HCT116 (cell line): ENCODE results near the gene EPB41L4A. TPM values are rescaled to one million over a fixed set of nuclear protein-coding genes. Genes with fewer than 3 reads are reported as not detected.

ENCODE experiments used
- ATAC-seq: fragments of 200-7000 bp; cut with Tn5 transposase; 2 replicates; pipeline ENCODE4 v1.9.1; 2020; ENCODE audit warnings: mild to moderate bottlenecking, moderate library complexity
- Bru-seq: library from RNA; stranded (reverse); fragments of 400-500 nt; gene quantifications from one replicate; lab custom pipeline; 2021; lab: Mats Ljungman, UMichigan
- BruChase-seq, 2 experiments: library from RNA; stranded (reverse); fragments of 400-500 nt; gene quantifications; one replicate each; lab custom pipeline; 2021; lab: Mats Ljungman, UMichigan
- BruUV-seq: library from RNA; stranded (reverse); fragments of 400-500 nt; replicated peaks from 2 replicates; lab custom pipeline; 2021; lab: Mats Ljungman, UMichigan
- CTCF ChIA-PET: fragments of 300-600 bp; sonication (Branson Sonifier 250); formaldehyde crosslinking; loops from one replicate; lab custom pipeline; 2021; ENCODE audit warnings: antibody characterized with exemption; lab: Charles Lee
- POLR2A ChIA-PET: fragments of 300-600, 350-600 bp; sonication (Branson Sonifier 250); formaldehyde crosslinking; loops from one replicate; lab custom pipeline; 2021; ENCODE audit warnings: antibody characterized with exemption; lab: Charles Lee
- RAD21 ChIA-PET, 2 experiments: fragments of 300-600 bp; sonication (Branson Sonifier 250); formaldehyde crosslinking; loops; one replicate each; lab custom pipeline; 2023; ENCODE audit warnings: low total read pairs in 2 of 2; ENCODE audit not compliant: uncharacterized antibody in 2 of 2, unreplicated experiment in 2 of 2, low non-redundant PET in 1 of 2; lab: Charles Lee
- DNase-seq: peaks from one replicate; pipeline ENCODE4 v3.0.0-alpha.2; 2010; ENCODE audit warnings: low read depth, low spot score
- H2AFZ ChIP-seq: fragments of 200-600 bp; shearing (Covaris generic), sonication (generic); 2 replicates; pipeline ENCODE4 v1.6.1; 2017; ENCODE audit warnings: low read depth, mixed run types, mixed read lengths, antibody characterized with exemption, low read length; ENCODE audit not compliant: poor library complexity, severe bottlenecking
- H3K27ac ChIP-seq: 2 replicates; pipeline ENCODE4 v1.5.1; 2012; ENCODE audit warnings: low read depth, low read length
- H3K27me3 ChIP-seq: fragments of 200-600 bp; sonication (generic); 2 replicates; pipeline ENCODE4 v1.6.1; 2016; ENCODE audit warnings: mixed run types, low read length, mixed read lengths; ENCODE audit not compliant: insufficient read depth
- H3K36me3 ChIP-seq, 2 experiments: fragments of 200-500 bp in 1 of 2; fragments of 200-600 bp in 1 of 2; sonication (Bioruptor generic) in 1 of 2; sonication (generic) in 1 of 2; 2 replicates each; pipeline versions ENCODE4 v1.5.1 to v1.6.1; 2014 to 2016; ENCODE audit warnings: low read length in 2 of 2, inconsistent platforms in 1 of 2, mixed read lengths in 1 of 2, mixed run types in 1 of 2; ENCODE audit not compliant: insufficient read depth in 2 of 2, control insufficient read depth in 1 of 2
- H3K4me1 ChIP-seq, 2 experiments: fragments of 200-600 bp in 1 of 2; sonication (generic) in 1 of 2; 2 replicates each; pipeline versions ENCODE4 v1.5.1 to v1.6.1; 2012 to 2017; ENCODE audit warnings: low read length in 2 of 2, inconsistent platforms in 1 of 2, mild to moderate bottlenecking in 1 of 2, mixed read lengths in 1 of 2, mixed run types in 1 of 2, moderate library complexity in 1 of 2; ENCODE audit not compliant: insufficient read depth in 2 of 2, control insufficient read depth in 1 of 2
- H3K4me2 ChIP-seq: fragments of 200-600 bp; sonication (generic); 2 replicates; pipeline ENCODE4 v1.6.1; 2017; ENCODE audit warnings: mixed run types, low read length, mixed read lengths
- H3K4me3 ChIP-seq, 2 experiments: fragments of 200-600 bp in 1 of 2; sonication (generic) in 1 of 2; replicated peaks in 1 of 2; 2 replicates each; pipeline ENCODE4 v1.5.1; 2011 to 2016; ENCODE audit warnings: low read length in 2 of 2, control low read depth in 1 of 2, low read depth in 1 of 2, mild to moderate bottlenecking in 1 of 2, mixed read lengths in 1 of 2, mixed run types in 1 of 2
- H3K79me2 ChIP-seq: fragments of 200-600 bp; sonication (generic); 2 replicates; pipeline ENCODE4 v1.6.1; 2017; ENCODE audit warnings: mild to moderate bottlenecking, mixed run types, low read length, moderate library complexity, mixed read lengths; ENCODE audit not compliant: insufficient read depth
- H3K9ac ChIP-seq: fragments of 200-600 bp; sonication (generic); 2 replicates; pipeline ENCODE4 v1.6.1; 2016; ENCODE audit warnings: low read length, mixed read lengths
- H3K9me2 ChIP-seq: fragments of 200-600 bp; sonication (generic), shearing (Covaris generic); 2 replicates; pipeline ENCODE4 v1.6.1; 2017; ENCODE audit warnings: mixed run types, mild to moderate bottlenecking, moderate library complexity; ENCODE audit not compliant: insufficient read depth
- H3K9me3 ChIP-seq, 2 experiments: fragments of 200-500 bp in 1 of 2; fragments of 200-600 bp in 1 of 2; sonication (Bioruptor generic) in 1 of 2; sonication (generic) in 1 of 2; 2 replicates each; pipeline ENCODE4 v1.6.1; 2014 to 2017; ENCODE audit warnings: low read length in 2 of 2, mixed read lengths in 2 of 2, inconsistent platforms in 1 of 2, low read depth in 1 of 2, mild to moderate bottlenecking in 1 of 2, mixed run types in 1 of 2, moderate library complexity in 1 of 2; ENCODE audit not compliant: control insufficient read depth in 1 of 2, insufficient read depth in 1 of 2
- H4K20me1 ChIP-seq: fragments of 200-600 bp; sonication (generic), shearing (Covaris generic); 2 replicates; pipeline ENCODE4 v1.6.1; 2017; ENCODE audit warnings: mixed run types, mild to moderate bottlenecking, moderate library complexity; ENCODE audit not compliant: insufficient read depth
- ATF3 ChIP-seq: IDR thresholded peaks from 2 replicates; pipeline ENCODE4 v1.6.1; 2012
- CBX3 ChIP-seq: IDR thresholded peaks from 2 replicates; pipeline ENCODE4 v1.6.1; 2012; ENCODE audit warnings: low read depth
- CEBPB ChIP-seq: IDR thresholded peaks from 2 replicates; pipeline ENCODE4 v1.6.1; 2012; ENCODE audit warnings: low read depth
- CTCF ChIP-seq, 3 experiments: fragments of 200-600 bp in 1 of 3; sonication (generic) in 1 of 3; IDR thresholded peaks in 2 of 3; conservative IDR thresholded peaks in 1 of 3; 2 replicates each; pipeline ENCODE4 v1.5.1; 2012 to 2017; ENCODE audit warnings: low read depth in 2 of 3, low read length in 2 of 3, antibody characterized with exemption in 1 of 3, borderline replicate concordance in 1 of 3, control low read depth in 1 of 3, mild to moderate bottlenecking in 1 of 3, mixed read lengths in 1 of 3, mixed run types in 1 of 3, moderate library complexity in 1 of 3; ENCODE audit not compliant: insufficient read depth in 1 of 3
- EGR1 ChIP-seq: IDR thresholded peaks from 2 replicates; pipeline ENCODE4 v1.6.1; 2012; ENCODE audit warnings: low read depth
- ELF1 ChIP-seq: IDR thresholded peaks from 2 replicates; pipeline ENCODE4 v1.6.1; 2012; ENCODE audit warnings: low read depth, borderline replicate concordance
- FOSL1 ChIP-seq: IDR thresholded peaks from 2 replicates; pipeline ENCODE4 v1.6.1; 2012; ENCODE audit warnings: low read depth
- JUND ChIP-seq: IDR thresholded peaks from 2 replicates; pipeline ENCODE4 v1.6.1; 2012
- POLR2A ChIP-seq: IDR thresholded peaks from 2 replicates; pipeline ENCODE4 v1.7.0; 2011; ENCODE audit warnings: borderline replicate concordance; ENCODE audit not compliant: insufficient read depth, insufficient read length; ENCODE audit errors: extremely low read depth
- RAD21 ChIP-seq: IDR thresholded peaks from 2 replicates; pipeline ENCODE4 v1.6.1; 2012; ENCODE audit warnings: low read depth, mild to moderate bottlenecking
- REST ChIP-seq: IDR thresholded peaks from 2 replicates; pipeline ENCODE4 v1.6.1; 2012; ENCODE audit warnings: low read depth
- SP1 ChIP-seq: IDR thresholded peaks from 2 replicates; pipeline ENCODE4 v1.6.1; 2012; ENCODE audit warnings: low read depth
- SRF ChIP-seq: IDR thresholded peaks from 2 replicates; pipeline ENCODE4 v1.6.1; 2012; ENCODE audit warnings: low read depth
- TCF7L2 ChIP-seq: IDR thresholded peaks from 2 replicates; pipeline ENCODE4 v1.7.0; 2011; ENCODE audit warnings: borderline replicate concordance, inconsistent platforms; ENCODE audit not compliant: insufficient read depth, insufficient read length; ENCODE audit errors: extremely low read depth
- ZBTB33 ChIP-seq: IDR thresholded peaks from 2 replicates; pipeline ENCODE4 v1.6.1; 2011; ENCODE audit warnings: mild to moderate bottlenecking, low read length, moderate library complexity; ENCODE audit not compliant: insufficient replicate concordance; ENCODE audit errors: extremely low read depth
- ZFX ChIP-seq: fragments of 450-650 bp; IDR thresholded peaks from 2 replicates; pipeline ENCODE4 v1.6.1; 2017
- ZNF274 ChIP-seq: fragments of 200-500 bp; sonication (Bioruptor generic); IDR thresholded peaks from 2 replicates; pipeline ENCODE4 v1.6.1; 2014; ENCODE audit warnings: mild to moderate bottlenecking, low read depth, low read length, inconsistent platforms
- intact Hi-C: fragments of 100-400 bp; cut with micrococcal nuclease; formaldehyde crosslinking; loops from 2 replicates; pipeline ENCODE4 v1.10.0; 2022
- long read RNA-seq: library from polyadenylated mRNA; unstranded; transcript quantifications from one replicate; pipeline ENCODE4 v2.0.0, GENCODE V29; 2021; ENCODE audit not compliant: unreplicated experiment
- polyA plus RNA-seq: library from polyadenylated mRNA; unstranded; fragments of >200 nt; gene quantifications from 2 replicates; pipeline ENCODE4 v1.2.1, GENCODE V29; 2012; ENCODE audit warnings: missing spikeins
- total RNA-seq: library from RNA; stranded (reverse); gene quantifications from one replicate; pipeline ENCODE4 v1.2.1, GENCODE V29; 2021; ENCODE audit not compliant: unreplicated experiment

EPB41L4A gene
- total RNA-seq, result 2.8 TPM
- 1.0 and 1.1 TPM in 2 replicates for polyA plus RNA-seq
- Bru-seq, nascent RNA, result percentile 44 among the genes with signal in this experiment
- percentile 34 among the genes with signal in this experiment for BruChase-seq, experiment 1, labeled RNA remaining after a 6-hour chase
- percentile 42 among the genes with signal in this experiment for BruChase-seq, experiment 2, labeled RNA remaining after a 2-hour chase
- long read RNA-seq, full-length matches to known transcripts, result 2 of 5 reads
- long read RNA-seq, partial matches to known transcripts, result 0 of 5 reads
- long read RNA-seq, other reads (novel, unspliced or antisense), result 3 of 5 reads

- Histone ChIP-seq H3K4me3 (peak within 1 kb of the TSS; percentile 63 to 67), H2AFZ (peak within 1 kb of the TSS; percentile 47), H3K4me2 (peak within 1 kb of the TSS; percentile 89), H3K27me3 (peaks cover 7% of the 10 kb centered on the region; the same call in 1 of the 2 replicates), H3K4me1 (peaks cover 0 to 15% of the 10 kb centered on the region in 2 experiments; a peak in 1 of 4 replicates), H3K36me3 (no peaks in the 10 kb centered on the region), H3K27ac (peak within 1 kb of the TSS; percentile 46; the same call in 1 of the 2 replicates), H3K9me3 (no peaks in the 10 kb centered on the region), H3K79me2 (no peaks in the 10 kb centered on the region), H4K20me1 (no peaks in the 10 kb centered on the region), H3K9ac (peak within 1 kb of the TSS; percentile 38), H3K9me2 (no peaks in the 10 kb centered on the region)
- TF ChIP-seq CTCF (IDR thresholded peaks at IDR 0.05 in 2 of 3, conservative IDR thresholded peaks at IDR 0.05 in 1 of 3; ENCODE audit: borderline replicate concordance in 1 of 3, insufficient read depth in 1 of 3, low read depth in 2 of 3, low read length in 2 of 3), result no peak
- no peak for TF ChIP-seq RAD21
- no peak for TF ChIP-seq POLR2A
- TF ChIP-seq CBX3, result no peak
- TF ChIP-seq ZFX, result no peak; the same call in 1 of the 2 replicates
- TF ChIP-seq REST, result no peak
- no peak for TF ChIP-seq SP1
- no peak for TF ChIP-seq CEBPB
- no peak for TF ChIP-seq ZBTB33
- no peak for TF ChIP-seq ELF1
- TF ChIP-seq FOSL1, result no peak
- TF ChIP-seq ATF3, result no peak
- no peak for TF ChIP-seq ZNF274
- TF ChIP-seq SRF, result no peak
- TF ChIP-seq EGR1, result no peak
- TF ChIP-seq TCF7L2, result no peak
- TF ChIP-seq JUND, result no peak
- ChIA-PET POLR2A (interaction anchor here (1.2 kb wide), 1 partner anchor 259 kb away, joined by 5 read pairs; no protein-coding TSS in a partner anchor), CTCF (interaction anchor here (0.6 to 2.3 kb wide), 16 partner anchors 11 to 339 kb away, joined by 3 to 52 read pairs (median 5); no protein-coding TSS in a partner anchor), RAD21 (interaction anchor here (0.8 to 1.8 kb wide), 3 partner anchors 183 to 244 kb away, joined by 3 to 5 read pairs (median 4); no protein-coding TSS in a partner anchor)
- BruUV-seq, result no TSS peak
- intact Hi-C loops, result no loop called here
- ATAC-seq (peak; percentile 74), DNase-seq (peak; percentile 13)
These were observed at the start of gene EPB41L4A for GRCh38 chr5:112419164-112419985. Gene EPB41L4A, minus strand, starts transcription at chr5:112419277. Its CDS starts 238 bp downstream, at chr5:112419039.
